Adrenal gland (tissue), 12 donors: ENCODE data around the gene HSP90AB1. TPM values are rescaled to one million over a fixed set of nuclear protein-coding genes. Genes with fewer than 3 reads are reported as not detected.

Experiments used
- DNase-seq, 7 donors: peaks; one replicate each; pipeline ENCODE4 v3.0.0-alpha.2; 2019 to 2020
- H3K27ac ChIP-seq, 5 donors: fragments of 200-600 bp; sonication (generic) in 4 of 5; 1 replicate in 3 of 5; 2 replicates in 2 of 5; pipeline versions ENCODE4 v1.5.1 to v1.8.0; 2016 to 2020; ENCODE audit warnings: mild to moderate bottlenecking in 1 of 5
- H3K27me3 ChIP-seq: fragments of 200-600 bp; 2 replicates; pipeline ENCODE4 v1.8.0; 2021
- H3K36me3 ChIP-seq, 2 donors: fragments of 200-600 bp; replicated peaks in 1 of 2; 1 replicate in 1 of 2; 2 replicates in 1 of 2; pipeline versions ENCODE4 v1.5.1 to v1.8.0; 2018 to 2022
- H3K4me1 ChIP-seq, 2 donors: fragments of 200-600 bp; replicated peaks in 1 of 2; 1 replicate in 1 of 2; 2 replicates in 1 of 2; pipeline versions ENCODE4 v1.5.1 to v1.8.0; 2018 to 2021
- H3K4me3 ChIP-seq, 4 donors: fragments of 200-600 bp; sonication (generic) in 3 of 4; one replicate each; pipeline ENCODE4 v1.5.1; 2016 to 2018
- H3K9me3 ChIP-seq, 3 donors: fragments of 200-600 bp; sonication (generic) in 1 of 3; replicated peaks in 1 of 3; 1 replicate in 2 of 3; 2 replicates in 1 of 3; pipeline versions ENCODE4 v1.5.1 to v1.8.0; 2016 to 2021
- POLR2A ChIP-seq, 2 donors: fragments of 450-650 bp; IDR thresholded peaks; one replicate each; pipeline ENCODE4 v1.6.1; 2017; ENCODE audit warnings: antibody characterized with exemption in 2 of 2, mild to moderate bottlenecking in 2 of 2, moderate library complexity in 1 of 2
- WGBS, 4 donors: extraction: QIAGEN DNeasy Blood & Tissue Kit in 2 of 4; methylation state at CpG; one replicate each; pipeline versions ENCODE4 v1.1.5 to v1.1.7; 2013 to 2017; 5-methylcytosine and 5-hydroxymethylcytosine counted together
- intact Hi-C, 2 donors: fragments of 100-400 bp; cut with DNase I; formaldehyde crosslinking; loops; one replicate each; pipeline versions ENCODE4 v1.14.1 to v1.15.0; 2022 to 2023
- polyA plus RNA-seq, 3 donors: library from polyadenylated mRNA; stranded (reverse); fragments of 200-250 nt in 2 of 3; fragments of 350-450 nt in 1 of 3; fragmentation: Illumina TruSeq in 1 of 3; extraction: RNeasy Lipid Tissue Mini Kit (QIAGEN cat#74804) in 1 of 3; gene quantifications; one replicate each; pipeline ENCODE4 v1.2.3, GENCODE V29; 2013 to 2014
- total RNA-seq, 9 donors: library from RNA; depleted of rRNA in 4 of 9; stranded (reverse); fragments of >200 nt in 4 of 9; fragments of 120-200 nt in 1 of 9; fragmentation: NEBNext Ultra II Directional in 1 of 9; extraction: Animal tissue kit (Norgen Biotek cat#: 25700) in 1 of 9; gene quantifications; one replicate each; pipeline versions ENCODE4 v1.1.0 to v1.2.4, GENCODE V29; 2013 to 2023
- TF ChIP-seq, protein P1 (sequence below), 6 experiments: fragments of 450-650 bp in 4 of 6; fragments of 200-600 bp in 2 of 6; sonication (generic) in 1 of 6; IDR thresholded peaks; 1 replicate in 5 of 6; 2 replicates in 1 of 6; pipeline versions ENCODE4 v1.5.1 to v1.8.0; 2016 to 2021; ENCODE audit warnings: antibody characterized with exemption in 6 of 6, mild to moderate bottlenecking in 2 of 6, moderate library complexity in 1 of 6
- donor health status: healthy with polysubstance abuse.
- donor health status: Bipolar disorder and iron deficiency.
- donor health status: DM: yes; HTN: yes; CAD: no.
- donor health status: DM: no; HTN: no; CAD: no.
- donor health status: DM: no; HTN: no; CAD: no.
- donor health status: DM: yes; HTN: yes; CAD: no.

Gene HSP90AB1
- total and polyA plus RNA-seq, 12 donors: 275 to 2,249 (median 857) TPM

DNA sequence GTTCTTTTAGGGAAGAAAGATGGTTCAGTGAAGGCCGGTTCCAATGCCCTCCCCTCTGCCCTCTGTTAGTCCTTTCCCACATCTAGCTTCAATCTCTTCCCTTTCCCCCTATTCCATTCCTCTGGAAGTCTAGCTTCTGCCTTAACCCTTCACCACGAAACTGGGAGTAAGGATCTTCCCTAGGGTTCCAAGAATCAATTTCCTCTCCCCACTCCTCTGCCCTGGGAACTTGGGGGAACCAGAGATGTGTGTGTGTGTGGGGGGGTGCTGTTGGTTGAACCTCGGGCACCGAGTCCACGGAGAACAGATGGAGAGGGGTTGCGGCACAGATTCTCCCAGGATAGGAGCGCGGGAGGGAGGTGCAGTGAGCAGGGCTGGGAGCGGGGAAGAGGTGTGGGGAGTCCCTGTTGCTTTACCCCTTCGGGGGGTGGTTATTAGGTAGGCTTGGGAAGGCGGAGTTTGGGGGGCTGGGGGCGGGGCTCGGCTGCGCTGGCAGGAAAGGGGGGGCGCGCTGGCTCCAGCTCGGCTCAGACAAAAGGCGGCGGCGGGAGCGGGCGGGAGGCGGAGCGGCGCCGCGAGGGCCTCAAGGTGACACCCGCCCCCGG, 23.1 kb downstream of the HSP90AB1 start, which contains the start of gene TMEM151B:
TMEM151B (plus strand) TSS at position 530 of the 605 bp plus-strand sequence. CDS start 293 bp downstream, outside the sequence.
- 15 to 55% (median 24%) methylated on average over 9 to 26 of the region's 29 CpGs for WGBS, 4 donors
- H3K9me3 ChIP-seq: no peaks in the 10 kb centered on the region
- peaks cover 0 to under 1% of the 10 kb centered on the region in 2 donors for H3K4me1 ChIP-seq
- no peaks in the 10 kb centered on the region for H3K36me3 ChIP-seq
- no peak within 1 kb of the TSS for H3K27ac ChIP-seq
- TF ChIP-seq, protein P1, sequence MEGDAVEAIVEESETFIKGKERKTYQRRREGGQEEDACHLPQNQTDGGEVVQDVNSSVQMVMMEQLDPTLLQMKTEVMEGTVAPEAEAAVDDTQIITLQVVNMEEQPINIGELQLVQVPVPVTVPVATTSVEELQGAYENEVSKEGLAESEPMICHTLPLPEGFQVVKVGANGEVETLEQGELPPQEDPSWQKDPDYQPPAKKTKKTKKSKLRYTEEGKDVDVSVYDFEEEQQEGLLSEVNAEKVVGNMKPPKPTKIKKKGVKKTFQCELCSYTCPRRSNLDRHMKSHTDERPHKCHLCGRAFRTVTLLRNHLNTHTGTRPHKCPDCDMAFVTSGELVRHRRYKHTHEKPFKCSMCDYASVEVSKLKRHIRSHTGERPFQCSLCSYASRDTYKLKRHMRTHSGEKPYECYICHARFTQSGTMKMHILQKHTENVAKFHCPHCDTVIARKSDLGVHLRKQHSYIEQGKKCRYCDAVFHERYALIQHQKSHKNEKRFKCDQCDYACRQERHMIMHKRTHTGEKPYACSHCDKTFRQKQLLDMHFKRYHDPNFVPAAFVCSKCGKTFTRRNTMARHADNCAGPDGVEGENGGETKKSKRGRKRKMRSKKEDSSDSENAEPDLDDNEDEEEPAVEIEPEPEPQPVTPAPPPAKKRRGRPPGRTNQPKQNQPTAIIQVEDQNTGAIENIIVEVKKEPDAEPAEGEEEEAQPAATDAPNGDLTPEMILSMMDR (IDR thresholded peaks at IDR 0.05): no peak
- TF ChIP-seq POLR2A (IDR thresholded peaks at IDR 0.05): no peak
- H3K4me3 ChIP-seq: peak within 1 kb of the TSS in 1 of 4 donors; percentile 55
- H3K27me3 ChIP-seq: peaks cover 22% of the 10 kb centered on the region
- intact Hi-C loops: loop anchor here (2.0 to 5.0 kb wide), 2 partner anchors 67 to 69 kb away; no protein-coding TSS in a partner anchor
- DNase-seq: peak in 1 of 7 donors; percentile 58

DNA sequence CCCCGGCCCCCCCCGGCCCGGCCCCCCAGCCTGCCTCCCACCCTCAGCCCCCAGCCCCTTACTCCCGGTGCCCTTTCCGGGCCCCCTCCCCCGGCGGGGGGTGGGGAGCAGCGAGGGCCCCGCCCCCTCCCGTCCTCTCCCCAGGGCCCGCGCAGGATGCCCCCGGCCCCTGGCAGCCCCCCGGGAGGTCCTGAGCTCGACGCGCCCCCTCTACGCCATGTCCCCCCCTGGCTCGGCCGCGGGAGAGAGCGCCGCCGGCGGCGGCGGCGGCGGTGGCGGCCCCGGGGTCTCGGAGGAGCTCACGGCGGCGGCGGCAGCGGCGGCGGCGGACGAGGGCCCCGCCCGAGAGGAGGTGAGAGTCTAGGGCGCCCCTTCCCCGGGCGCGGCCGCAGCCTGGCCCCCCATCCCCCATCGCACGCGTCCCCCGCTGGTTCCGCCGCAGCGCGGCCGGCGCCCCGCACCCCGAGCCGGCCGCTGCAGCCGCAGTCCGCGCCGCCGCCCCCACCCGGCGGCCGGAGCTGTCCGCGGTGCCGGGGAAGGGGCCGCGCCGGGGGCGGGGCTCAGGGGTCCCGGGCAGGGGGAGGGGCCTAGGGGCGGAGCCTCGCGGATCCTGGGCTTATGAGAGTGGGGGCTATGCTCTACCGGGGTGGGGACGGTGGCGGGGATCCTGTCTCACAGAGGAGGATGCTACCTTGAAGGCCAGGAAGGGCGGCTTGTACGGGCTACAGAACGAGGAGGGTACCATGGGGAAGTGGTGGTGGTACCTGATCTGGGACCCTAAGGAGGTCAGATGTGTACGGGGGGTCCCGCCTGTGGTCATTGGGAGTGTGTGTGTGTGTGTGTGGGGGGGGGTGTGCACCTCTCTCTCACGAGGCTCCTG, 23.9 kb downstream of the HSP90AB1 start:
- 2 to 7% (median 4%) methylated on average over 4 to 83 of the region's 90 CpGs for WGBS, 4 donors
- Histone ChIP-seq H3K27me3 (peaks cover 29% of the 10 kb centered on the region), H3K4me3 (peak overlapping the region in 1 of 4 donors; percentile 55), H3K4me1 (peaks cover 0 to 3% of the 10 kb centered on the region in 2 donors), H3K9me3 (no peaks in the 10 kb centered on the region), H3K27ac (no peak overlapping the region), H3K36me3 (no peaks in the 10 kb centered on the region)
- intact Hi-C loops: loop anchor here in 1 of 2 donors (5.0 kb wide), 1 partner anchor 67 kb away; no protein-coding TSS in a partner anchor
- TF ChIP-seq POLR2A (IDR thresholded peaks at IDR 0.05): no peak
- TF ChIP-seq, protein P1 (IDR thresholded peaks at IDR 0.05): no peak
- no peak for DNase-seq

DNA sequence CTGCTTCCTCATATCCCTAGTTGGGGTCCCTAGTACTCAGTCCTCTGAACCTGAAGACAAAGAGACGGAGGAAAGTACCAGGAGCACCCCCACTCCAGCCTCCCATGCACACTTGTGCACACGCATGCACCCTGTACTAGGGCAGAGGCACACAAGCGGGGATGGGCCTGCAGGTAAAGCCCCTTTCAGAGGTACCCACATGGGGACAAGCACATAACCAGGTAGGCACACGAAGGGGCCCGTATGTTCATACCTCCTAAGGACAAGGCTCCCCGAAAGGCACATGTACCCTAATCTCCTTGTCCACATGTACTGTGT, 24.5 kb downstream of the HSP90AB1 start:
- peaks cover 35% of the 10 kb centered on the region for H3K27me3 ChIP-seq
- no peak for DNase-seq
- 69 to 88% (median 81%) methylated on average over 3 to 6 of the region's 6 CpGs for WGBS, 4 donors
- H3K9me3 ChIP-seq: no peaks in the 10 kb centered on the region
- peaks cover 0 to 8% of the 10 kb centered on the region in 2 donors for H3K4me1 ChIP-seq
- intact Hi-C loops: loop anchor here in 1 of 2 donors (5.0 kb wide), 1 partner anchor 66 kb away; no protein-coding TSS in a partner anchor
- no peaks in the 10 kb centered on the region for H3K36me3 ChIP-seq
- no peak for TF ChIP-seq POLR2A (IDR thresholded peaks at IDR 0.05)
- TF ChIP-seq, protein P1 (IDR thresholded peaks at IDR 0.05): no peak
- H3K4me3 ChIP-seq: no peak overlapping the region
- no peak overlapping the region for H3K27ac ChIP-seq

DNA sequence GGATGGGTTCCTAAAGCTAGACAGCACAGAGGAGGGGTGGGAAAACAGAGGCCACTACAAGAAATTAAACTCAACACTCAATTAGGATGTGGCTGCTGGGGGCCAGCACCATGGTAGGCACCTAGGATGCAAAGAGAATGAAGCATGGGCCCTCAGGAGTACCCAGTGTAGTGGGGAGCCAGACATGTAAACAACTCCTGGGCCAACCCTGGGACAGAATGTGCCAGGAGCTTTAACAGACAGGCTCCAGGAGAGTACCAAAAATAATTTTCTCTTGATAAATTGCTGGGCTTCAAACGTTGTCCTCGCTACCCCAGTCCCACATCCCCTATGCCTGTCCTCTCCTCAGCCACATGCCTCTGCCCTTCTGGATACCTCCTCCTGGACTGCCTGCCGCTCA, 25.0 kb downstream of the HSP90AB1 start:
- H3K4me3 ChIP-seq: no peak overlapping the region
- H3K27ac ChIP-seq: no peak overlapping the region
- no peak for TF ChIP-seq POLR2A (IDR thresholded peaks at IDR 0.05)
- TF ChIP-seq, protein P1 (IDR thresholded peaks at IDR 0.05): no peak
- DNase-seq: no peak
- no peaks in the 10 kb centered on the region for H3K9me3 ChIP-seq
- peaks cover 41% of the 10 kb centered on the region for H3K27me3 ChIP-seq
- intact Hi-C loops: loop anchor here in 1 of 2 donors (5.0 kb wide), 1 partner anchor 65 kb away; no protein-coding TSS in a partner anchor
- H3K36me3 ChIP-seq: no peaks in the 10 kb centered on the region
- peaks cover 0 to 8% of the 10 kb centered on the region in 2 donors for H3K4me1 ChIP-seq
- 49 to 71% (median 68%) methylated on average over 3 of the region's 3 CpGs for WGBS, 4 donors
